H1 (cell line): ENCODE results near the gene ZNF839. TPM values are rescaled to one million over a fixed set of nuclear protein-coding genes. Genes with fewer than 3 reads are reported as not detected.

Source experiments
- CTCF ChIA-PET: fragments of 300-600 bp; sonication (Branson Sonifier 250); formaldehyde crosslinking; loops from one replicate; lab custom pipeline; 2021; ENCODE audit not compliant: partially characterized antibody; lab: Charles Lee
- POLR2A ChIA-PET: fragments of 300-600 bp; sonication (Branson Sonifier 250); formaldehyde crosslinking; loops from one replicate; lab custom pipeline; 2021; ENCODE audit warnings: inconsistent platforms; ENCODE audit not compliant: partially characterized antibody; lab: Charles Lee
- DNase-seq, 2 experiments: peaks; one replicate each; pipeline versions ENCODE4 v3.0.0 to v3.0.0-alpha.2; 2010 to 2022; ENCODE audit warnings: low spot score in 2 of 2, low read depth in 1 of 2, mixed read lengths in 1 of 2
- FAIRE-seq: peaks from 2 replicates; lab custom pipeline; 2011; peaks lifted over from hg19 to GRCh38; lab: Jason Lieb, UNC
- H2AFZ ChIP-seq: 2 replicates; pipeline ENCODE4 v1.8.1; 2012; ENCODE audit warnings: low read length, inconsistent platforms
- H2AK5ac ChIP-seq: 2 replicates; pipeline ENCODE4 v1.6.1; 2013; ENCODE audit warnings: low read depth, low read length
- H2BK120ac ChIP-seq: replicated peaks from 2 replicates; pipeline ENCODE3; 2013; ENCODE audit warnings: low read depth, low read length, inconsistent platforms
- H2BK12ac ChIP-seq: 2 replicates; pipeline ENCODE4 v1.6.1; 2013; ENCODE audit warnings: low read depth, low read length
- H2BK15ac ChIP-seq: 2 replicates; pipeline ENCODE4 v1.6.1; 2013; ENCODE audit warnings: low read length
- H2BK20ac ChIP-seq: 2 replicates; pipeline ENCODE4 v1.6.1; 2013; ENCODE audit warnings: low read length
- H2BK5ac ChIP-seq: 2 replicates; pipeline ENCODE4 v1.6.1; 2013; ENCODE audit warnings: low read depth, low read length
- H3K14ac ChIP-seq: 2 replicates; pipeline ENCODE4 v1.6.1; 2013; ENCODE audit warnings: inconsistent platforms; ENCODE audit not compliant: insufficient read length
- H3K18ac ChIP-seq: 2 replicates; pipeline ENCODE4 v1.6.1; 2013; ENCODE audit warnings: low read length; ENCODE audit errors: extremely low read depth
- H3K23ac ChIP-seq: 2 replicates; pipeline ENCODE4 v1.6.1; 2013; ENCODE audit warnings: inconsistent platforms; ENCODE audit not compliant: insufficient read length
- H3K23me2 ChIP-seq: 2 replicates; pipeline ENCODE4 v1.6.1; 2013; ENCODE audit warnings: low read depth, low read length
- H3K27ac ChIP-seq: 2 replicates; pipeline ENCODE4 v1.6.1; 2011; ENCODE audit warnings: low read depth, low read length, inconsistent platforms
- H3K27me3 ChIP-seq, 4 experiments: replicated peaks in 1 of 4; 1 replicate in 1 of 4; 2 replicates in 3 of 4; pipeline versions ENCODE4 v1.6.1 to v1.8.1; 2011 to 2013; ENCODE audit warnings: low read length in 3 of 4, mild to moderate bottlenecking in 3 of 4, inconsistent platforms in 2 of 4, mixed read lengths in 2 of 4, moderate library complexity in 1 of 4; ENCODE audit not compliant: control insufficient read depth in 3 of 4, insufficient read depth in 3 of 4; ENCODE audit errors: extremely low read depth in 1 of 4
- H3K36me3 ChIP-seq, 4 experiments: 2 replicates each; pipeline versions ENCODE4 v1.6.1 to v1.8.1; 2011 to 2013; ENCODE audit warnings: mild to moderate bottlenecking in 4 of 4, low read length in 3 of 4, moderate library complexity in 2 of 4, control low read depth in 1 of 4, inconsistent platforms in 1 of 4; ENCODE audit not compliant: insufficient read depth in 4 of 4, control insufficient read depth in 2 of 4
- H3K4ac ChIP-seq: replicated peaks from 2 replicates; pipeline ENCODE3; 2013; ENCODE audit warnings: low read length, low read depth, mixed read lengths, inconsistent platforms; ENCODE audit not compliant: insufficient read length
- H3K4me1 ChIP-seq, 4 experiments: replicated peaks in 1 of 4; 1 replicate in 1 of 4; 2 replicates in 3 of 4; pipeline versions ENCODE4 v1.6.1 to v1.8.1; 2011 to 2013; ENCODE audit warnings: low read length in 3 of 4, inconsistent platforms in 2 of 4, mixed read lengths in 1 of 4; ENCODE audit not compliant: insufficient read depth in 4 of 4, control insufficient read depth in 3 of 4
- H3K4me2 ChIP-seq, 2 experiments: 2 replicates each; pipeline versions ENCODE4 v1.6.1 to v1.8.1; 2011 to 2013; ENCODE audit warnings: low read depth in 2 of 2, low read length in 2 of 2, control low read depth in 1 of 2, inconsistent platforms in 1 of 2, mild to moderate bottlenecking in 1 of 2; ENCODE audit not compliant: insufficient read depth in 1 of 2
- H3K4me3 ChIP-seq, 4 experiments: fragments of 200-600, 300-600 bp in 1 of 4; sonication (generic), shearing (Covaris generic), sonication (Bioruptor Twin) in 1 of 4; 2 replicates each; pipeline versions ENCODE4 v1.5.1 to v1.8.1; 2011 to 2016; ENCODE audit warnings: low read length in 4 of 4, low read depth in 3 of 4, control low read depth in 2 of 4, inconsistent platforms in 2 of 4, mild to moderate bottlenecking in 2 of 4, mixed read lengths in 1 of 4, moderate library complexity in 1 of 4; ENCODE audit not compliant: insufficient read depth in 2 of 4; ENCODE audit errors: extremely low read depth in 1 of 4
- H3K56ac ChIP-seq: replicated peaks from 2 replicates; pipeline ENCODE3; 2013; ENCODE audit warnings: low read depth, mild to moderate bottlenecking, mixed read lengths, low read length, inconsistent platforms; ENCODE audit not compliant: insufficient read length
- H3K79me1 ChIP-seq: 2 replicates; pipeline ENCODE4 v1.6.1; 2013; ENCODE audit warnings: low read depth, low read length, control low read depth
- H3K79me2 ChIP-seq, 2 experiments: 2 replicates each; pipeline versions ENCODE4 v1.6.1 to v1.8.1; 2012 to 2013; ENCODE audit warnings: low read length in 2 of 2, mild to moderate bottlenecking in 2 of 2, inconsistent platforms in 1 of 2; ENCODE audit not compliant: insufficient read depth in 2 of 2, control insufficient read depth in 1 of 2
- H3K9ac ChIP-seq, 4 experiments: replicated peaks in 1 of 4; 1 replicate in 1 of 4; 2 replicates in 3 of 4; pipeline versions ENCODE4 v1.6.1 to v1.8.1; 2011 to 2013; ENCODE audit warnings: low read depth in 3 of 4, low read length in 3 of 4, control low read depth in 2 of 4, mild to moderate bottlenecking in 2 of 4, moderate library complexity in 2 of 4, inconsistent platforms in 1 of 4; ENCODE audit errors: extremely low read depth in 1 of 4
- H3K9me3 ChIP-seq, 2 experiments: 2 replicates each; pipeline versions ENCODE4 v1.6.1 to v1.8.1; 2012 to 2013; ENCODE audit warnings: mild to moderate bottlenecking in 2 of 2, moderate library complexity in 2 of 2, control low read depth in 1 of 2, inconsistent platforms in 1 of 2, low read depth in 1 of 2, low read length in 1 of 2, mixed read lengths in 1 of 2; ENCODE audit not compliant: insufficient read depth in 2 of 2
- H4K20me1 ChIP-seq, 2 experiments: replicated peaks in 1 of 2; 2 replicates each; pipeline versions ENCODE3 to v1.8.1; 2011 to 2013; ENCODE audit warnings: inconsistent platforms in 2 of 2, low read length in 2 of 2, mild to moderate bottlenecking in 1 of 2; ENCODE audit not compliant: insufficient read depth in 2 of 2, control insufficient read depth in 1 of 2
- H4K5ac ChIP-seq: 2 replicates; pipeline ENCODE4 v1.6.1; 2013; ENCODE audit warnings: low read length, low read depth, mixed read lengths, inconsistent platforms; ENCODE audit not compliant: insufficient read length
- H4K8ac ChIP-seq: 2 replicates; pipeline ENCODE4 v1.8.0; 2013; ENCODE audit warnings: mild to moderate bottlenecking, moderate library complexity, low read length, inconsistent platforms; ENCODE audit not compliant: insufficient read depth; ENCODE audit errors: extremely low read depth
- H4K91ac ChIP-seq: replicated peaks from 2 replicates; pipeline ENCODE3; 2013; ENCODE audit warnings: low read length, mixed read lengths, inconsistent platforms; ENCODE audit not compliant: insufficient read length
- JUND ChIP-seq: IDR thresholded peaks from 2 replicates; pipeline ENCODE4 v1.6.1; 2011; ENCODE audit warnings: mild to moderate bottlenecking, improper control_type of control experiment, low read length
- KDM4A ChIP-seq: IDR thresholded peaks from one replicate; pipeline ENCODE4 v1.7.1; 2012; ENCODE audit warnings: low read depth, mild to moderate bottlenecking, moderate library complexity, low read length, inconsistent platforms; ENCODE audit not compliant: severe bottlenecking
- NANOG ChIP-seq: IDR thresholded peaks from 2 replicates; pipeline ENCODE4 v1.6.1; 2011; ENCODE audit warnings: low read length, low read depth, mild to moderate bottlenecking, inconsistent platforms; ENCODE audit not compliant: insufficient read depth, poor library complexity, severe bottlenecking
- SAP30 ChIP-seq: fragments of 300-600 bp; sonication (generic); IDR thresholded peaks from 2 replicates; pipeline ENCODE4 v1.7.1; 2012; ENCODE audit warnings: low read length, moderate library complexity, mild to moderate bottlenecking, inconsistent platforms; ENCODE audit not compliant: insufficient read depth, insufficient replicate concordance
- SIN3A ChIP-seq, 2 experiments: IDR thresholded peaks in 1 of 2; conservative IDR thresholded peaks in 1 of 2; 2 replicates each; pipeline ENCODE4 v1.6.1; 2011 to 2012; ENCODE audit warnings: low read length in 2 of 2, improper control_type of control experiment in 1 of 2, low read depth in 1 of 2, mild to moderate bottlenecking in 1 of 2
- WGBS, 2 experiments: shearing (Covaris generic) in 1 of 2; methylation state at CpG; one replicate each; pipeline versions ENCODE4 v1.1.6 to v1.1.7; 2013 to 2015; ENCODE audit warnings: low lambda C conversion rate in 2 of 2, mixed read lengths in 2 of 2, inconsistent platforms in 1 of 2, low coverage in 1 of 2, missing lambda C conversion rate in 1 of 2; ENCODE audit not compliant: insufficient replicate concordance in 2 of 2, insufficient coverage in 1 of 2, insufficient read length in 1 of 2; ENCODE audit errors: extremely low coverage in 1 of 2, missing lambda C conversion rate in 1 of 2; 5-methylcytosine and 5-hydroxymethylcytosine counted together
- polyA plus RNA-seq, 7 experiments: library from polyadenylated mRNA; depleted of rRNA in 3 of 7; stranded (reverse) in 5 of 7; unstranded in 2 of 7; fragments of >200 nt in 5 of 7; fragments of 200-250 nt in 2 of 7; gene quantifications; 1 replicate in 5 of 7; 2 replicates in 1 of 7; 4 replicates in 1 of 7; pipeline versions ENCODE4 v1.2.1 to v1.2.3, GENCODE V29; 2011 to 2013; ENCODE audit warnings: missing spikeins in 2 of 7, mixed read lengths in 2 of 7
- total RNA-seq: library from RNA; stranded (reverse); fragmentation: NEBNext Ultra II Directional; extraction: Animal tissue kit (Norgen Biotek cat#: 25700); gene quantifications from 2 replicates; pipeline ENCODE4 v1.2.1, GENCODE V29; 2021

Gene ZNF839
- total and polyA plus RNA-seq, 2 of the 8 experiments (the other 6 are each of a cell fraction or from before 2014, with no cell fraction given): 8.1 to 9.4 TPM

- Histone ChIP-seq H3K79me2 (no peaks in the 10 kb centered on the region; a peak in 1 of 4 replicates), H2BK120ac (no peak overlapping the region), H3K4ac (peak overlapping the region; percentile 2), H3K23ac (no peak overlapping the region), H3K9ac (peak overlapping the region; percentile 63 to 86 (median 66); a peak in 6 of 7 replicates), H3K9me3 (no peaks in the 10 kb centered on the region), H4K8ac (peak overlapping the region; percentile 73), H4K20me1 (no peaks in the 10 kb centered on the region), H3K4me2 (peak overlapping the region; percentile 72 to 83), H3K27ac (0 out of 2 replicates have a peak overlapping the region, but pooled peaks have one; percentile 29), H3K79me1 (no peaks in the 10 kb centered on the region; the same call in 1 of the 2 replicates), H3K4me1 (peaks cover 0 to 9% (median 4%) of the 10 kb centered on the region in 4 experiments; a peak in 4 of 7 replicates), H2BK12ac (peak overlapping the region; percentile 14; the same call in 1 of the 2 replicates), H3K36me3 (no peaks in the 10 kb centered on the region), H2AFZ (no peak overlapping the region), H2BK5ac (no peak overlapping the region), H2AK5ac (no peak overlapping the region), H4K91ac (no peak overlapping the region), H3K18ac (no peak overlapping the region), H3K56ac (peak overlapping the region; percentile 26), H3K23me2 (peaks cover 17% of the 10 kb centered on the region), H2BK20ac (no peak overlapping the region), H2BK15ac (no peak overlapping the region), H3K4me3 (peak overlapping the region; percentile 78 to 97 (median 86)), H3K27me3 (peaks cover 0 to 5% (median 4%) of the 10 kb centered on the region in 4 experiments; a peak in 4 of 7 replicates), H4K5ac (no peak overlapping the region), H3K14ac (no peak overlapping the region)
- FAIRE-seq (no peak), DNase-seq (no peak)
- WGBS, 2 experiments: 11% methylated on average over 30 of the region's 30 CpGs; no CpG with 5 or more reads in 1 of the 2 experiments
- ChIA-PET CTCF (interaction anchor here (0.6 to 3.7 kb wide), 10 partner anchors 11 to 1073 kb away, joined by 3 to 22 read pairs (median 4); partner anchors contain the start of gene MOK), POLR2A (interaction anchor here (0.6 to 1.6 kb wide), 5 partner anchors 15 to 232 kb away, joined by 3 to 5 read pairs (median 3); partner anchors contain the start of gene MOK)
- peak; percentile 31 for TF ChIP-seq KDM4A
- TF ChIP-seq SAP30: peak; percentile 36
- TF ChIP-seq NANOG: no peak
- no peak for TF ChIP-seq JUND
- 0 out of 4 replicates have a peak, but pooled peaks of 1 of the 2 experiments have one; percentile 16 for TF ChIP-seq SIN3A (conservative IDR thresholded peaks at IDR 0.05 in 1 of 2, IDR thresholded peaks at IDR 0.05 in 1 of 2; ENCODE audit: low read depth in 1 of 2, low read length in 2 of 2)
Measured at GRCh38 chr14:102320033-102320660, 601 bp downstream of the ZNF839 start.
